HG02981 (cell line): ENCODE data around the gene SPPL3.
"Not testable (repeated sequence)": the region's sequence is repeated elsewhere in the genome, so short reads cannot be mapped to it uniquely, and the experiment has no call there.

Source experiments
- ATAC-seq: cut with Tn5 transposase; IDR thresholded peaks from one replicate; pipeline ENCODE4 v1.9.1; 2021; ENCODE audit warnings: mild to moderate bottlenecking, moderate library complexity; ENCODE audit not compliant: unreplicated experiment

The SPPL3 gene

DNA sequence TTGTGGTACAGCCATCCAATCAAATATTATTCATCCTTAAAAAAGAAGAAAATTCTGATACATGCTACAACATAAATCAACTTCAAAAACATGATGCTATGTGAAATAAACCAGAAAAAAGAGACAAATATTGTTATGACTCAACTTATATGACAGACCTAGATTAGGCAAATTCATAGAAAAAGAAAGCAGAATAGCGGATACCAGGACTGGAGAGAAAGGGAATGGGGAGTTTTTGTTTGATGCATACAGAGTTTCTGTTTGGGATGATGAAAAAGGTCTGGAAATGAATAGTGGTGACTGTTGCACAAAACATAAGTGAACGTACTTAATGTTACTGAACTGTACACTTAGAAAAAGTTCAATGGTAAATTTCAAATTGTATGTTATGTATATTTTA is 82.3 kb downstream of the SPPL3 start:
- ATAC-seq, result no peak

DNA sequence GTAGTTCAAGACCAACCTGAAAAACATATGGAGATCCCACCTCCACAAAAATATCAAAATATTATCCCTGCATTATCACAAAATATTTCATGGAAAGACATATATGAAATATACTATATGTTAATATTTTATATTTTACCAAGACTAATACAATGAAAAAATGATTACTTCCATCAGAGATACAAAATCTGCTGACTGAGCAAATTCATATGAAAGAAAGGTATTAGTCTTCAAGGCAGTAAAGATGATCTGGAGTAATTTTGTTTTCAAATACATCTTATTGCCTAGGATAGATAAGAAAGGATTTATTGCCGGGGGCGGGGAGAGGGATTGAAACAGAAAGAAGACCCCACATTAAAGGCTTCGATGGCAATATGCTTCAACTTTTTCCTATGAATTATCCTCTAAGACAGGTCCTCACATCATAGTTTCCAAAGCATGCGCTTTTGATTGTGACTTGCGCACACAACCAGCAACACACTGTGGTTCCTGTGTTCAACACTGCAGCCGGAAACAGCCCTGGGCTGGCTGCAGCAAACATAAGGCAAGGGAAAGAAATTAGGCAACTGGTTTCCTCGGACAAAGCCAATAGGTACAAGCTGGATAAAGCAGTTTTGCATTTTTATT is 83.2 kb downstream of the SPPL3 start:
- ATAC-seq, result no peak

GRCh38 chr12:120818416-120818815 is 85.7 kb downstream of the SPPL3 start:
- ATAC-seq, result no peak

- no peak for ATAC-seq
Measured at GRCh38 chr12:120817559-120818330, 86.4 kb downstream of the SPPL3 start.

- no peak for ATAC-seq
Measured at GRCh38 chr12:120816363-120816762, 87.8 kb downstream of the SPPL3 start.

GRCh38 chr12:120814903-120815429 is 89.2 kb downstream of the SPPL3 start:
- no peak for ATAC-seq

GRCh38 chr12:120814203-120814902 is 89.8 kb downstream of the SPPL3 start:
- no peak for ATAC-seq

GRCh38 chr12:120813588-120814153 is 90.5 kb downstream of the SPPL3 start:
- ATAC-seq, result no peak

DNA sequence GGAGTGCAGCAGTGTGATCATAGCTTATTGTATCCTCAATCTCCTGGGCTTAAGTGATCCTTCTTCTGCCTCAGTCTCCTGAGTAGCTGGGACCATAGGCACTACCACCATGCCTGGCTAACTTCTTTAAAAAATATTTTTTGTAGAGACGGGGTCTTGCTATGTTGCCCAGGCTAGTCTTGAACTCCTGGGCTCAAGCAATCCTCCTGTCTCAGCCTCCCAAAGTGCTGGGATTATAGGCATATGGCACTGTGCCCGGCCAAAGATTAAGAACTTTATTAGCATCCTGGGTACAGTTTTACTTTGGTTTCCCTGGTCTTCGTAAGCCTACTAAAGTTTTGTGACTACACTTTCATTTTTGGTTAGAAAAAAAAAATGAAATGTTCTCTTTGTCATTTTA is 94.1 kb downstream of the SPPL3 start:
- no peak for ATAC-seq

GRCh38 chr12:120804428-120804827 is 99.7 kb downstream of the SPPL3 start:
- no peak for ATAC-seq

DNA sequence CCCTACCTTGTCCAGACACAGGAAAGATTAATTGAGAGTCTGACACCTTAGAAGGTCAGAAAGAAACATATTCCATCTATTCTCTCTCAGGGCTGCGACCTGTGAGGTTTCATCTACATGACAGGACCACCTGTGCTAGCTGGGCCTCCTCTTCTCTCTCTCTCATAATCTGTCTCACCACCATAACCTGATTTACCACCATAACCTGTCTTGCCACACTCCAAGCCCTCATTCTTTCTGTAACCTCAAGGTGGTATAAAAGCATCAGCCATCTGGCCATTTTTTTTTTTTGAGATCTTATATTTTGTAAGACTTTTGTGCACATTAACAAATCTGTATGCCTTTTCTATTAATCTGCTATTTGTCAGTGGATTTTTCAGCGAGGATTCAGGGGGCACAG is 103.0 kb downstream of the SPPL3 start:
- ATAC-seq, result no peak

- no peak for ATAC-seq
Measured at GRCh38 chr12:120800665-120801064, 103.5 kb downstream of the SPPL3 start.

GRCh38 chr12:120799243-120800045 is 104.7 kb downstream of the SPPL3 start:
- ATAC-seq, result no peak

DNA sequence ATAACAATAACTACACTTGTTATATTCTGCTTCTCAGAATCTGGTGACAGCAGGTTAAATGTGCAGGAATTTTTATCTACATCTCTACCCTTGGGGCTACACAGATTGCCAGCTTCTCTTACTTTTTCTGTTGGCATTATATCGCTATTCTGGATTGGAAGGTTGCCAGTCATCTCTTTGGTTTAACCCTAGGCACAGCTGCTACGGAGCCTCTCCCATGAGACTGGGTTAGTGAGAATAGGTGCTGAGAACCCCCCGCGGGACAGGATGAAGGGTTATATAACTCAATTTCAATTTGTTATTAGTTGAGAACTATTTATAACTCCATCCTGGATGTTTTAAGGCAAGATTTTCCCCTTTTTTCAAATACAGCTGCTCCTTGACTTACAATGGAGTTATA is 105.5 kb downstream of the SPPL3 start:
- ATAC-seq, result no peak

GRCh38 chr12:120797677-120798642 is 106.2 kb downstream of the SPPL3 start:
- ATAC-seq, result no peak

DNA sequence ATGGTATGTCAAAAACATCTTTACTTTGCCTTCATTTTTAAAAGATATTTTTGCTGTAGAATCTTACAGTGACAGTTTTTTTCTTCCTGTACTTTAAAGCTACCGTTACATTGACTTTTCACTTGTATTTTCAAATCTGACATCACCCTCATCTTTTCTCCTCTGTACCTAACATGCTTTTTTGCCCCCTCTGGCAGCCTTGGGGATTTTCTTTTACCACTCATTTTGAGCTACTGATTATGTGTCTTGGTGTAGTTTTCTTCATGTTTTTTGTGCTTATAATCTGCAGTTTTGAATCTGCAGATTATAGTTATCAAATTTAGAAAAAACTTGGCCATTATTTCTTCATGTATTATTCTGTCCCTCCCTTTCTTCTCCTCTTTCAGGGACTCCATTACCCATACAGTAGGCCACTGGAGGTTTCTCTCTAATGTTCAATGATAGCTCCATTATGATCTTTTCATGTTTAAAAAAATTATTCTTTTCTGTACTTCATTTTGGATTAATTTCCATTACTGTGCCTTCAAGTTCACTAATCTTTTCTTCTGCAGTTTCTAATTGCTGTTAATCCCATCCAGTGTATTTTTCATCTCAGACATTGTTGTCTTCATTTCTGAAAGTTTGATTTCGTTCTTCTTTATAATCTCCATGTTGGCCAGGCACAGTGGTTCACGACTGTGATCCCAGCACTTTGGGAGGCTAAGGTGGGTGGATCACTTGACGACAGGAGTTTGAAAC is 108.5 kb downstream of the SPPL3 start:
- no peak for ATAC-seq

GRCh38 chr12:120793357-120793756 is 110.8 kb downstream of the SPPL3 start:
- no peak for ATAC-seq

GRCh38 chr12:120792456-120792855 is 111.7 kb downstream of the SPPL3 start:
- ATAC-seq, result not testable (repeated sequence)

DNA sequence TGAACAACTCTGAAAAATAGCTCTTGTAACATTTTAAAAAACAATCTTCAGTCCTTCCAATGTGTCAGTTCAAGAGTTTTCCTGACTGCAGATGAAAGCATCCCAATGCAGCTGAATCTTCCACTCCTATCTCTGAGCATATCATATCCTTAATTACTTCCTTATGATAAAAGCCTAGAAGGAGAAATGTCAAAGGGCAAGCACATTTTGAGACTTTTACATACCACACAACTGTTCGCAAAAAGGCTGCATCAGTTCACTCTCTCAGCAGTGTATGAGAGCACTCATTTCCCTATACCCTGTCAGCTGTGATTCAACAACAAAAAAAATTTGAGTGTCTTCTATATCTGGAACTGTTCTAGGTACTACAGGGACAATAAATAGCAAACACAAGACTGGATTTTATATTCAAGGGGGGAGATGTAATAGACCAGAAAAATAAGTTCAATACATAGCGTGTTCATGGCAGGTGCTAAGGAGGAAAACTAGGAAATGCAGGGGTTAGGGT is 112.4 kb downstream of the SPPL3 start:
- ATAC-seq, result no peak
